Neutrophil (primary cell): ENCODE results near the gene WSB2.

Experiments used
- H3K27ac ChIP-seq: fragments of 200-600 bp; sonication (generic); 2 replicates; pipeline ENCODE4 v1.5.1; 2016; ENCODE audit warnings: mild to moderate bottlenecking, moderate library complexity
- H3K27me3 ChIP-seq: fragments of 200-600 bp; sonication (generic); 2 replicates; pipeline ENCODE4 v1.6.0; 2016; ENCODE audit warnings: mild to moderate bottlenecking
- H3K36me3 ChIP-seq: fragments of 200-600 bp; sonication (generic); 2 replicates; pipeline ENCODE4 v1.5.1; 2017
- H3K4me1 ChIP-seq, 2 experiments: fragments of 200-600 bp in 1 of 2; sonication (generic) in 1 of 2; 1 replicate in 1 of 2; 2 replicates in 1 of 2; pipeline versions ENCODE4 v1.5.1 to v1.6.1; 2013 to 2016; ENCODE audit warnings: low read depth in 1 of 2, low read length in 1 of 2, mild to moderate bottlenecking in 1 of 2, moderate library complexity in 1 of 2; ENCODE audit not compliant: control insufficient read depth in 1 of 2, insufficient read depth in 1 of 2
- H3K4me3 ChIP-seq, 2 experiments: fragments of 200-600 bp in 1 of 2; sonication (generic) in 1 of 2; 1 replicate in 1 of 2; 2 replicates in 1 of 2; pipeline ENCODE4 v1.5.1; 2013 to 2016; ENCODE audit warnings: low read depth in 1 of 2, low read length in 1 of 2, mild to moderate bottlenecking in 1 of 2, moderate library complexity in 1 of 2
- H3K9me3 ChIP-seq: fragments of 200-600 bp; sonication (generic); 2 replicates; pipeline ENCODE4 v1.5.1; 2016
- CTCF ChIP-seq: fragments of 200-600 bp; sonication (generic); IDR thresholded peaks from 2 replicates; pipeline ENCODE4 v1.5.1; 2016; ENCODE audit warnings: antibody characterized with exemption

The WSB2 gene

GRCh38 chr12:118050972-118051910, 9.7 kb downstream of the WSB2 start:
- Histone ChIP-seq H3K36me3 (peaks cover 36% of the 10 kb centered on the region), H3K4me1 (no peaks in the 10 kb centered on the region), H3K9me3 (no peaks in the 10 kb centered on the region), H3K4me3 (no peak overlapping the region), H3K27ac (no peak overlapping the region), H3K27me3 (no peaks in the 10 kb centered on the region)
- TF ChIP-seq CTCF = no peak

- no peaks in the 10 kb centered on the region for H3K4me1 ChIP-seq
- no peak overlapping the region for H3K4me3 ChIP-seq
- peaks cover 59% of the 10 kb centered on the region for H3K36me3 ChIP-seq
- no peak overlapping the region for H3K27ac ChIP-seq
- H3K27me3 ChIP-seq = no peaks in the 10 kb centered on the region
- no peaks in the 10 kb centered on the region for H3K9me3 ChIP-seq
- TF ChIP-seq CTCF = no peak
Observed at GRCh38 chr12:118046430-118046829, 14.5 kb downstream of the WSB2 start.

- H3K9me3 ChIP-seq = no peaks in the 10 kb centered on the region
- TF ChIP-seq CTCF = no peak
- H3K4me1 ChIP-seq = no peaks in the 10 kb centered on the region
- no peak overlapping the region for H3K4me3 ChIP-seq
- peaks cover 68% of the 10 kb centered on the region for H3K36me3 ChIP-seq
- no peak overlapping the region for H3K27ac ChIP-seq
- H3K27me3 ChIP-seq = no peaks in the 10 kb centered on the region
Observed at GRCh38 chr12:118044577-118044976, 16.4 kb downstream of the WSB2 start.

GRCh38 chr12:118044075-118044474, 16.9 kb downstream of the WSB2 start:
- Histone ChIP-seq H3K27me3 (no peaks in the 10 kb centered on the region), H3K9me3 (no peaks in the 10 kb centered on the region), H3K4me3 (no peak overlapping the region), H3K4me1 (no peaks in the 10 kb centered on the region), H3K27ac (no peak overlapping the region), H3K36me3 (peaks cover 72% of the 10 kb centered on the region)
- no peak for TF ChIP-seq CTCF

GRCh38 chr12:118042091-118042490, 18.9 kb downstream of the WSB2 start:
- peaks cover 76% of the 10 kb centered on the region for H3K36me3 ChIP-seq
- H3K4me3 ChIP-seq = no peak overlapping the region
- H3K4me1 ChIP-seq = no peaks in the 10 kb centered on the region
- TF ChIP-seq CTCF = no peak
- no peak overlapping the region for H3K27ac ChIP-seq
- H3K27me3 ChIP-seq = no peaks in the 10 kb centered on the region
- H3K9me3 ChIP-seq = no peaks in the 10 kb centered on the region
